GM06990 (cell line): Measurements from ENCODE around the gene KRTAP1-1.

Experiments
- DNase-seq: peaks from one replicate; pipeline ENCODE4 v3.0.0-alpha.2; 2011; ENCODE audit not compliant: insufficient read length; ENCODE audit errors: extremely low read depth
- H3K27me3 ChIP-seq: replicated peaks from 2 replicates; pipeline ENCODE4 v1.6.0; 2011; ENCODE audit warnings: low read length; ENCODE audit not compliant: control insufficient read depth, insufficient read depth
- H3K36me3 ChIP-seq: 2 replicates; pipeline ENCODE4 v1.5.1; 2011; ENCODE audit warnings: low read length; ENCODE audit not compliant: control insufficient read depth, insufficient read depth
- H3K4me3 ChIP-seq: replicated peaks from 2 replicates; pipeline ENCODE4 v1.5.1; 2011; ENCODE audit warnings: low read depth, mild to moderate bottlenecking, control low read depth, low read length
- CTCF ChIP-seq: IDR thresholded peaks from 2 replicates; pipeline ENCODE4 v1.5.1; 2011; ENCODE audit warnings: low read length, control low read depth, mild to moderate bottlenecking, inconsistent platforms; ENCODE audit not compliant: insufficient read depth, poor library complexity, severe bottlenecking

The KRTAP1-1 gene

GRCh38 chr17:41019415-41019814, 21.8 kb downstream of the KRTAP1-1 start:
- no peak for DNase-seq
- Histone ChIP-seq H3K36me3 (no peaks in the 10 kb centered on the region), H3K27me3 (no peaks in the 10 kb centered on the region), H3K4me3 (no peak overlapping the region)
- no peak for TF ChIP-seq CTCF

GRCh38 chr17:41018541-41018940, 22.7 kb downstream of the KRTAP1-1 start:
- DNase-seq: no peak
- no peak overlapping the region for H3K4me3 ChIP-seq
- TF ChIP-seq CTCF: no peak
- no peaks in the 10 kb centered on the region for H3K27me3 ChIP-seq
- no peaks in the 10 kb centered on the region for H3K36me3 ChIP-seq

DNA sequence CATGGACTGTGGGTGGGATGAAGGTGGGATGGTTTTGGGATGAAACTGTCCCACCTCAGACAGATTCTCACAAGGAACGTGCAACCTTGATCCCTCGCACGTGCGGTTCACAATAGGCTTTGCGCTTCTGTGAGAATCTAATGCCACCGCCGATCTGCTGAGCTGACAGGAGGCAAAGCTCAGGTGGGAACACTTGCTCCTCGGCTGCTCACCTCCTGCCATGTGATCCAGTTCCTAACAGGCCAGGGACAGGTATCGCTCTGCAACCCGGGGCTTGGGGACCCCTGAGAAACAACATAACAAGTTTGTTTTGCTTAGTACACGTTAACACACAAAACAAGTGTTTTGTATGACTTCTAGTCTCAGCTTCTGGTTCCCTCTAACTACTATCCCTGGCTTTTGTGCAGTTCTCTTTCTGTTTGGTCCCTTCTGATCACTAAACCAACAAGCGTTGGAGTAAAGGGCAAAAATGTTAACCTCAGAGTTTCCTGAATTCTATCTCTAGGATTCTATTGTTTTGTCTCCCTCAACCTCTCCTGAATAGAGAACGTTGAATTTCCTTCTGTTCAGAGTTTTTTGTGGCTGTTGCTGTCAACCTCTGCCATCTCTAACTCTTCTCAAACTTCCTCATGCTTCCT, 24.6 kb downstream of the KRTAP1-1 start:
- Histone ChIP-seq H3K36me3 (no peaks in the 10 kb centered on the region), H3K4me3 (no peak overlapping the region), H3K27me3 (no peaks in the 10 kb centered on the region)
- TF ChIP-seq CTCF: no peak
- no peak for DNase-seq

DNA sequence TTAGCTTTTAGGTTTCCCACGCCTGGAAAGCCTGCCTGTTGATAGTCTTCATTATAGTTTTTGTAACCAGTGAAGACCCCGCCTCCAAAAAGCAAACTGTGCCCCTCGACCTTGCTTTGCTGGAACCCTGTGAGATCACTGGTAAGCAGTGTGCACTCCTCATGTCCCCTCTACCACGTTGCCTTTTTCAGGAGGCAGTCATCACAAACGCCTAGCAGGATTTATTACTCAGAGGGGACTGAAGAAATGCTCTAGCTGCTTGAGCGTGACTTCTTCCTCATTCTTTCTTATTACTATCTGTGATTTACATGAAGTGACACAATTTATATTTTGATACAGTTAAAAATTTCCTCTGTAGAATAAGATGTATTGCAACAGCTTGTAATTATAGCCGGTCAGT, 25.8 kb downstream of the KRTAP1-1 start:
- DNase-seq: no peak
- Histone ChIP-seq H3K27me3 (no peaks in the 10 kb centered on the region), H3K36me3 (no peaks in the 10 kb centered on the region), H3K4me3 (no peak overlapping the region)
- TF ChIP-seq CTCF: no peak

DNA sequence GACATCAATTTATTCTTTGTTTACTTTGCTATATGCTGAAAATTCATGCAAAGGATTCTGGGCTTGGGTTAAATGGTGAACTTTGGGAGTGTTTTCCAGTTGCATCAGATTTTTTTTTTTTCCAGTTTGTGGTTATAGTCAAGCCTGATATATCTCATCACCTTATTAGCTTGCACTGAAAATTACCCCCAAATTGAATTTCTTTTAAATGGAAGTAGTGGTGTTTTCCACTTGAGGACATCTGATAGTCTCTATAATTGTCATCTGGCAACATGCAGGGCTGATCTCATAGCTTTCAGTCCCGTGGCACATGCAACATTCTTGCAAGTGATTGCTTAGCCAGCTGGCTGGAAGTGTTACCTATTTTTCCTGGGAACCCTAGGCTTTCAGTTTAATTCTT, 27.6 kb downstream of the KRTAP1-1 start:
- TF ChIP-seq CTCF: no peak
- Histone ChIP-seq H3K4me3 (no peak overlapping the region), H3K27me3 (no peaks in the 10 kb centered on the region), H3K36me3 (no peaks in the 10 kb centered on the region)
- no peak for DNase-seq

GRCh38 chr17:41013181-41013580, 28.1 kb downstream of the KRTAP1-1 start:
- DNase-seq: no peak
- Histone ChIP-seq H3K36me3 (no peaks in the 10 kb centered on the region), H3K27me3 (no peaks in the 10 kb centered on the region), H3K4me3 (no peak overlapping the region)
- TF ChIP-seq CTCF: no peak
